Cardiac muscle cell (in vitro differentiated cells and primary cell): ENCODE data around the gene NF1. TPM values are rescaled to one million over a fixed set of nuclear protein-coding genes. Genes with fewer than 3 reads are reported as not detected.
"Not testable (repeated sequence)": the region's sequence is repeated elsewhere in the genome, so short reads cannot be mapped to it uniquely, and the experiment has no call there.

ENCODE experiments used
- DNase-seq, 2 donors: peaks; one replicate each; pipeline versions ENCODE4 v3.0.0 to v3.0.0-alpha.2; 2010 to 2017; ENCODE audit warnings: low read depth in 1 of 2, low spot score in 1 of 2
- H3K27ac ChIP-seq: fragments of 200-600 bp; sonication (generic); 2 replicates; pipeline ENCODE4 v1.5.1; 2016
- H3K27me3 ChIP-seq: fragments of 200-600 bp; sonication (generic); 2 replicates; pipeline ENCODE4 v1.6.0; 2016; ENCODE audit warnings: control low read depth
- H3K36me3 ChIP-seq: fragments of 200-600 bp; sonication (generic); 2 replicates; pipeline ENCODE4 v1.5.1; 2016; ENCODE audit warnings: control low read depth
- H3K4me1 ChIP-seq: fragments of 200-600 bp; sonication (generic); 2 replicates; pipeline ENCODE4 v1.8.1; 2017; ENCODE audit warnings: low read depth, mild to moderate bottlenecking, mixed run types
- H3K4me3 ChIP-seq: fragments of 200-600 bp; sonication (generic); 2 replicates; pipeline ENCODE4 v1.5.1; 2016; ENCODE audit warnings: mild to moderate bottlenecking
- H3K9me3 ChIP-seq: fragments of 200-600 bp; sonication (generic); 2 replicates; pipeline ENCODE4 v1.5.1; 2017; ENCODE audit warnings: low read depth, mild to moderate bottlenecking, control low read depth
- CTCF ChIP-seq: IDR thresholded peaks from 2 replicates; pipeline ENCODE4 v1.5.1; 2012; ENCODE audit warnings: low read depth, mild to moderate bottlenecking, low read length
- polyA plus RNA-seq: library from polyadenylated mRNA; unstranded; fragments of >200 nt; fragmentation: Nextera tagmentation; extraction: Ambion mirVana; gene quantifications from 2 replicates; pipeline ENCODE4 v1.2.1, GENCODE V29; 2016
- total RNA-seq: library from RNA; depleted of rRNA; stranded (reverse); fragments of >200 nt; gene quantifications from 2 replicates; pipeline ENCODE4 v1.2.3, GENCODE V29; 2016

NF1 gene
- total and polyA plus RNA-seq, 2 experiments from 2014 or later: 17.7 to 32.9 TPM

- Histone ChIP-seq H3K36me3 (peaks cover 43% of the 10 kb centered on the region), H3K4me3 (no peak overlapping the region), H3K27me3 (no peaks in the 10 kb centered on the region), H3K9me3 (no peaks in the 10 kb centered on the region), H3K4me1 (peaks cover 3% of the 10 kb centered on the region), H3K27ac (peak overlapping the region; percentile 12)
- no peak for TF ChIP-seq CTCF
- peak in 1 of 2 donors; percentile 86 for DNase-seq
These were observed 245.3 kb downstream of the NF1 start for GRCh38 chr17:31339906-31340661.

DNA sequence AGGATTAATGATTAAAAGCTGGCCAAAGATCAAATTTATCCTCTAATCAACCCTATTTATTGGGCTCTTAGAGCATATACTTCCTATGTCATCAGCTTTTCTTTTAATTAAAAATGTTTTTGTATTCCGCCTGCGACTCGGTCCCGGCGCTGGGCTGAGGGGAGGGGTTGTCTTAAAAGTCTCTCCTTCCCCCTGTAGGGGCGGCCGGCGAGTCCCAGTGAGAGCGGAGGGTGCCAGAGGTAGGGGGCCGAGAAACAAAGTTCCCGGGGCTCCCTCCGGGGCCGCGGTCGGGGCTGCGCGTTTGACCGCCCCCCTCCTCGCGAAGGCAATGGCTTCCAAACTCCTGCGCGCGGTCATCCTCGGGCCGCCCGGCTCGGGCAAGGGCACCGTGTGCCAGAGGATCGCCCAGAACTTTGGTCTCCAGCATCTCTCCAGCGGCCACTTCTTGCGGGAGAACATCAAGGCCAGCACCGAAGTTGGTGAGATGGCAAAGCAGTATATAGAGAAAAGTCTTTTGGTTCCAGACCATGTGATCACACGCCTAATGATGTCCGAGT lies 250.5 kb downstream of the NF1 start:
- H3K27ac ChIP-seq, H3K4me1 ChIP-seq, H3K4me3 ChIP-seq, H3K9me3 ChIP-seq, H3K27me3 ChIP-seq, DNase-seq: not testable (repeated sequence)
- peaks cover 25% of the 10 kb centered on the region for H3K36me3 ChIP-seq

- Histone ChIP-seq H3K27me3 (no peaks in the 10 kb centered on the region), H3K27ac (no peak overlapping the region), H3K4me1 (peaks cover 5% of the 10 kb centered on the region), H3K36me3 (peaks cover 41% of the 10 kb centered on the region), H3K4me3 (no peak overlapping the region), H3K9me3 (no peaks in the 10 kb centered on the region)
- DNase-seq: no peak
- TF ChIP-seq CTCF: no peak
These were observed 254.7 kb downstream of the NF1 start for GRCh38 chr17:31349454-31349853.

GRCh38 chr17:31355935-31356334 lies 261.2 kb downstream of the NF1 start:
- H3K9me3 ChIP-seq: no peaks in the 10 kb centered on the region
- no peaks in the 10 kb centered on the region for H3K27me3 ChIP-seq
- H3K36me3 ChIP-seq: peaks cover 44% of the 10 kb centered on the region
- no peaks in the 10 kb centered on the region for H3K4me1 ChIP-seq
- no peak for DNase-seq
- no peak overlapping the region for H3K27ac ChIP-seq
- TF ChIP-seq CTCF: no peak
- no peak overlapping the region for H3K4me3 ChIP-seq

DNA sequence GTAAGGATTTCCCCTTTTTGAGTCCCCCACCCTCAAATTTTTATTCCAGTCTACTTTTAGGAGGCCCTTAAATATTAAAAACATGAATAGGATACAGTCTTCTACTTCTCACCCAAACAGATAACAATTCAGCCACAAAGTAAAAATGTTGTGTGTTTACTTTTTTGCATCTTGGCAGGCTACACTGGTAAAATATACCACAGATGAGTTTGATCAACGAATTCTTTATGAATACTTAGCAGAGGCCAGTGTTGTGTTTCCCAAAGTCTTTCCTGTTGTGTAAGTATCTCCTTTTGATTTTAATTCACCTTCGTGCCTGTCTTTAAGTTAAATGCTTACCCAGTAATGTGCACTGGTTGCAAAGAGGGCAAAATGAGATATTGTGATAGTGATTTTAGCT lies 262.3 kb downstream of the NF1 start:
- H3K36me3 ChIP-seq: peaks cover 45% of the 10 kb centered on the region
- no peak for DNase-seq
- no peak for TF ChIP-seq CTCF
- no peak overlapping the region for H3K4me3 ChIP-seq
- no peaks in the 10 kb centered on the region for H3K4me1 ChIP-seq
- no peaks in the 10 kb centered on the region for H3K9me3 ChIP-seq
- H3K27me3 ChIP-seq: no peaks in the 10 kb centered on the region
- no peak overlapping the region for H3K27ac ChIP-seq

- H3K4me1 ChIP-seq: no peaks in the 10 kb centered on the region
- H3K9me3 ChIP-seq: no peaks in the 10 kb centered on the region
- no peak overlapping the region for H3K27ac ChIP-seq
- DNase-seq: no peak
- no peak overlapping the region for H3K4me3 ChIP-seq
- no peaks in the 10 kb centered on the region for H3K27me3 ChIP-seq
- H3K36me3 ChIP-seq: peaks cover 45% of the 10 kb centered on the region
- TF ChIP-seq CTCF: no peak
These were observed 263.1 kb downstream of the NF1 start for GRCh38 chr17:31357839-31358394.
